Pancreas (tissue), 10 donors: ENCODE data around the gene DDC. TPM values are rescaled to one million over a fixed set of nuclear protein-coding genes. Genes with fewer than 3 reads are reported as not detected.
"Not testable (repeated sequence)": the region's sequence is repeated elsewhere in the genome, so short reads cannot be mapped to it uniquely, and the experiment has no call there.

Experiments used
- ATAC-seq, 4 donors: fragments of 200-7000 bp; cut with Tn5 transposase; one replicate each; pipeline versions ENCODE4 v1.8.0 to v1.9.1; 2020; ENCODE audit warnings: mild to moderate bottlenecking in 4 of 4, moderate library complexity in 4 of 4
- DNase-seq, 6 donors: peaks; one replicate each; pipeline ENCODE4 v3.0.0-alpha.2; 2020
- FAIRE-seq: peaks from 2 replicates; lab custom pipeline; 2012; peaks lifted over from hg19 to GRCh38; lab: Jason Lieb, UNC
- H3K27ac ChIP-seq, 4 donors: fragments of 200-600 bp; sonication (generic); 1 replicate in 3 of 4; 2 replicates in 1 of 4; pipeline versions ENCODE4 v1.5.0 to v1.8.0; 2020
- H3K27me3 ChIP-seq, 4 donors: fragments of 200-600 bp; one replicate each; pipeline ENCODE4 v1.8.0; 2021
- H3K36me3 ChIP-seq, 3 donors: fragments of 200-600 bp; sonication (generic) in 1 of 3; one replicate each; pipeline versions ENCODE4 v1.5.0 to v1.8.0; 2020 to 2021
- H3K4me1 ChIP-seq, 3 donors: fragments of 200-600 bp; one replicate each; pipeline ENCODE4 v1.8.0; 2021
- H3K4me3 ChIP-seq, 4 donors: fragments of 200-600 bp; sonication (generic) in 2 of 4; one replicate each; pipeline versions ENCODE4 v1.5.0 to v1.8.0; 2020 to 2021
- H3K9me3 ChIP-seq, 4 donors: fragments of 200-600 bp; one replicate each; pipeline ENCODE4 v1.8.0; 2021
- CTCF ChIP-seq, 4 donors: fragments of 200-600 bp; sonication (generic) in 3 of 4; IDR thresholded peaks; one replicate each; pipeline versions ENCODE4 v1.5.0 to v1.8.0; 2021; ENCODE audit warnings: antibody characterized with exemption in 4 of 4
- WGBS, 2 donors: extraction: QIAGEN DNeasy Blood & Tissue Kit; methylation state at CpG; one replicate each; pipeline ENCODE4 v1.1.7; 2013; 5-methylcytosine and 5-hydroxymethylcytosine counted together
- intact Hi-C, 3 donors: fragments of 100-400 bp; cut with DNase I; formaldehyde crosslinking; loops; one replicate each; pipeline versions ENCODE4 v1.11.1 to v1.14.2; 2022
- polyA plus RNA-seq, 2 donors: library from polyadenylated mRNA; stranded (reverse); fragments of 200-250 nt; gene quantifications; one replicate each; pipeline ENCODE4 v1.2.3, GENCODE V29; 2013
- total RNA-seq, 6 donors: library from RNA; stranded (reverse); fragmentation: NEBNext Ultra II Directional in 4 of 6; extraction: Animal tissue kit (Norgen Biotek cat#: 25700) in 4 of 6; gene quantifications; one replicate each; pipeline versions ENCODE4 v1.2.1 to v1.2.4, GENCODE V29; 2021 to 2023
- donor health status: healthy with polysubstance abuse.
- donor health status: DM: no; HTN: no; CAD: no; lungs with moderate emphysema.
- donor health status: DM: no; HTN: no; CAD: no.
- donor health status: control.
- donor health status: control.
- donor health status: Bipolar disorder and iron deficiency.
- donor health status: DM: yes; HTN: yes; CAD: no.
- donor health status: DM: no; HTN: no; CAD: no.
- donor health status: DM: no; HTN: no; CAD: no.
- donor health status: DM: yes; HTN: yes; CAD: no.

Gene DDC
- total and polyA plus RNA-seq, 8 donors = 2.7 to 25.2 (median 12.0) TPM

DNA sequence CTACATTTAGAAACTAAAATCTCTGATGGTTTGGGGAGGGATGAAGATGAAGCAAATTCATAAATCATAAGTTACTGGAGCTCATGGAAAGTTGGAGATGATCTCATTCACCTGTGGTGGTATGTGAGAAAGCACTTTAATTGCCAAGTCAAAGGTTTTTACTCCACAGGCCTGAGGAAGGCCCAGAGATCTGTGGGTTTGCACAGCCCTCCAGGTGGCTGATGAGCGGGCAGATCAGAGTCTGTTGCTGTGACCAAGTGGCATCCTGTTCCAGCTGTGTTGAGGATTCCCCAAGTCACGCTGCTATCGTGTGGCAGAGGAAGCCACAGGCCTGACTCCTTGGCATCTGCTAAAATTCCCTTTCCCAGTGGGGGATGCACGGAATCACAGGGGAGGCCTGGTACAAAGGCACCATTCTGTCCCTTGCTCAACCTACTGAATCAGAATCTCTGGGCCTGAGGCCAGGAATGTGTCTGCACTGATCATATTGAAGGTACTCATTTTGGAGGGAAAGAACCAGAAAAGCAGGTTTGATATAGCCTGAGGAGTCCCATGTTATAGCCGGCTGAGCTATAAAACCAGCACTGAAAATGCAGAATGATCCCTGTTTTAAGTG, 19.7 kb upstream of the DDC start:
- TF ChIP-seq CTCF (IDR thresholded peaks at IDR 0.05) = no peak
- Histone ChIP-seq H3K27ac (peak overlapping the region in 3 of 4 donors; percentile 31 to 41 (median 39)), H3K4me1 (no peaks in the 10 kb centered on the region), H3K4me3 (no peak overlapping the region), H3K9me3 (no peaks in the 10 kb centered on the region), H3K27me3 (no peaks in the 10 kb centered on the region), H3K36me3 (no peaks in the 10 kb centered on the region)
- DNase-seq = peak in 4 of 6 donors; percentile 47 to 71 (median 68)
- ATAC-seq = peak; percentile 66 to 81 (median 80)
- FAIRE-seq = no peak
- 62 to 66% methylated on average over 5 of the region's 5 CpGs for WGBS, 2 donors
- intact Hi-C loops = loop anchor here in 1 of 3 donors (10.0 kb wide), 1 partner anchor 110 kb away; no protein-coding TSS in a partner anchor

DNA sequence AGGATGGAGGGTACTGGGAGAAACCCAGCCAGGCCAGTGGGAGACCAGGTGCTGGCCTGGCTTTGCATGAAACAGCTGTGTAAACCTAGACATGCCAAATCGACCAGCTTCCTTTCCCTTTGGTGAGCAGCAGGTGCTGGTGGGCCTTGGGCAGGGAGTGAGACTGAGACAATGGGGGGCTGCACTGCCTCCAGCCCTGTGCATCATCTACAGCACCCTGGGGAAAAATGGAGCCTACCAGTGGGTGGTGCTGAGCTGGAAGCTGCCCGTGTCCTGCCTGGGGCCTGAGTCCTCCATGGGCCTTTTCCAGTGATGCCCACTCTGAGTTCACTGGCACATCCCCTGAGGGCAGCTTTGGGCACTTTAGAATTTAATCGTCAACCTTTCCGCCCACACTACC, 19.2 kb upstream of the DDC start:
- TF ChIP-seq CTCF (IDR thresholded peaks at IDR 0.05) = no peak
- intact Hi-C loops = loop anchor here in 1 of 3 donors (10.0 kb wide), 1 partner anchor 110 kb away; no protein-coding TSS in a partner anchor
- H3K4me1 ChIP-seq = no peaks in the 10 kb centered on the region
- no peak for FAIRE-seq
- 65 to 79% methylated on average over 4 of the region's 4 CpGs for WGBS, 2 donors
- ATAC-seq = no peak
- no peaks in the 10 kb centered on the region for H3K36me3 ChIP-seq
- H3K9me3 ChIP-seq = no peaks in the 10 kb centered on the region
- peak overlapping the region in 3 of 4 donors; percentile 31 to 41 (median 39) for H3K27ac ChIP-seq
- DNase-seq = no peak
- no peaks in the 10 kb centered on the region for H3K27me3 ChIP-seq
- H3K4me3 ChIP-seq = no peak overlapping the region

GRCh38 chr7:50583295-50583694, 18.1 kb upstream of the DDC start:
- not testable (repeated sequence) for DNase-seq

GRCh38 chr7:50582271-50582670, 17.1 kb upstream of the DDC start:
- not testable (repeated sequence) for FAIRE-seq, H3K27me3 ChIP-seq, H3K9me3 ChIP-seq, H3K36me3 ChIP-seq, DNase-seq, H3K4me1 ChIP-seq, H3K4me3 ChIP-seq, H3K27ac ChIP-seq, ATAC-seq
- intact Hi-C loops = loop anchor here in 1 of 3 donors (10.0 kb wide), 1 partner anchor 107 kb away; no protein-coding TSS in a partner anchor
- WGBS, 2 donors = 82 to 87% methylated on average over 4 of the region's 4 CpGs

More at GRCh38 chr7:50583295-50583694, 18.1 kb upstream of the DDC start:
- not testable (repeated sequence) for H3K4me1 ChIP-seq, H3K9me3 ChIP-seq, H3K27me3 ChIP-seq, H3K4me3 ChIP-seq, FAIRE-seq, H3K36me3 ChIP-seq, H3K27ac ChIP-seq, ATAC-seq
- 87 to 94% methylated on average over 4 of the region's 4 CpGs for WGBS, 2 donors
- intact Hi-C loops = loop anchor here in 1 of 3 donors (10.0 kb wide), 1 partner anchor 108 kb away; no protein-coding TSS in a partner anchor

- not testable (repeated sequence) for FAIRE-seq, DNase-seq, H3K9me3 ChIP-seq, H3K27ac ChIP-seq, H3K4me3 ChIP-seq, ATAC-seq, H3K27me3 ChIP-seq, H3K36me3 ChIP-seq, H3K4me1 ChIP-seq
- WGBS, 2 donors = 87 to 89% methylated on average over 2 of the region's 2 CpGs
- intact Hi-C loops = loop anchor here in 1 of 3 donors (10.0 kb wide), 1 partner anchor 106 kb away; no protein-coding TSS in a partner anchor
Observed at GRCh38 chr7:50580666-50581065, 15.5 kb upstream of the DDC start.

DNA sequence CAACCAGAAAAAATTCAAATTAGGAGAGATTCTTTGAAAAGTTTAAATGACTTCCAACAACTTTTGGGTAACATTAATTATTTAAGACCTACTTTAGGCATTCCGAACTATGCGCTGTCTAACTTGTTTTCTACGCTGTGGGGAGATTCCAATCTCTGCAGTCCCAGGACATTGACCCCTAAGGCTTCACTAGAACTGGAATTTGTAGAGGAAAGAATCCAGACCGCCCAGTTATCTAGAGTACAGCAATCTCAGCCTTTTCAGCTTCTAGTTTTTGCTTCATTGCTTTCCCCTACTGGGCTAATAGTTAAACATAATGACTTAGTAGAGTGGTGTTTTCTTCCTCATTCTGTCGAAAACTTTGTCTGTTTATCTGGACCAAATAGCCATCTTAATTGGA, 14.9 kb upstream of the DDC start:
- Histone ChIP-seq H3K4me1 (no peaks in the 10 kb centered on the region), H3K9me3 (no peaks in the 10 kb centered on the region), H3K27ac (no peak overlapping the region), H3K36me3 (no peaks in the 10 kb centered on the region), H3K27me3 (no peaks in the 10 kb centered on the region), H3K4me3 (no peak overlapping the region)
- DNase-seq = no peak
- ATAC-seq = no peak
- FAIRE-seq = no peak
- intact Hi-C loops = loop anchor here in 1 of 3 donors (10.0 kb wide), 1 partner anchor 105 kb away; no protein-coding TSS in a partner anchor
- 68 to 76% methylated on average over 5 of the region's 5 CpGs for WGBS, 2 donors
- TF ChIP-seq CTCF (IDR thresholded peaks at IDR 0.05) = no peak

GRCh38 chr7:50578105-50578504, 12.9 kb upstream of the DDC start:
- H3K36me3 ChIP-seq, H3K27ac ChIP-seq, H3K4me3 ChIP-seq, ATAC-seq, DNase-seq, intact Hi-C loops, H3K27me3 ChIP-seq, FAIRE-seq, H3K4me1 ChIP-seq, H3K9me3 ChIP-seq: not testable (repeated sequence)
- 82 to 88% methylated on average over 4 of the region's 4 CpGs for WGBS, 2 donors
